HG03060 (cell line): ENCODE results near the gene UGT1A8.
"Not testable (repeated sequence)": the region's sequence is repeated elsewhere in the genome, so short reads cannot be mapped to it uniquely, and the experiment has no call there.

Experiments
- ATAC-seq: cut with Tn5 transposase; IDR thresholded peaks from one replicate; pipeline ENCODE4 v1.9.1; 2021; ENCODE audit warnings: low read depth, moderate number of reproducible peaks; ENCODE audit not compliant: unreplicated experiment

UGT1A8 gene

DNA sequence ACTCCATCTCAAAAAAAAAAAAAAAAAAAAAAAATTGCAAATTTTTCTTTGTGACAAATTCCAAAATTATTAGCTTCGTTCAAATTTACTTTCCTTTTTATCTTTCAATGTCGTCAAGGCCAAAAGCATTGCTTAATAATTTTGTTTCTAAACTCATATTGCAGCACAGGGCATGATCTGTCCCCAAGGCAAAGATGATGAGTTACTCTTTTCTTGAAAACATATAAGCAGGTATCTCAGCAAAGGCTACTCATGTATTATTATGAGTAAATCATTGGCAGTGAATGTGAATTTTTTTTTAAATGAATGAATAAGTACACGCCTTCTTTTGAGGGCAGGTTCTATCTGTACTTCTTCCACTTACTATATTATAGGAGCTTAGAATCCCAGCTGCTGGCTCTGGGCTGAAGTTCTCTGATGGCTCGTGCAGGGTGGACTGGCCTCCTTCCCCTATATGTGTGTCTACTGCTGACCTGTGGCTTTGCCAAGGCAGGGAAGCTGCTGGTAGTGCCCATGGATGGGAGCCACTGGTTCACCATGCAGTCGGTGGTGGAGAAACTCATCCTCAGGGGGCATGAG, 64.2 kb downstream of the UGT1A8 start, which contains the start of gene UGT1A7:
UGT1A7 (plus strand) TSS at position 381 of the 579 bp plus-strand sequence; CDS start at position 418, 37 bp downstream.
- no peak for ATAC-seq

DNA sequence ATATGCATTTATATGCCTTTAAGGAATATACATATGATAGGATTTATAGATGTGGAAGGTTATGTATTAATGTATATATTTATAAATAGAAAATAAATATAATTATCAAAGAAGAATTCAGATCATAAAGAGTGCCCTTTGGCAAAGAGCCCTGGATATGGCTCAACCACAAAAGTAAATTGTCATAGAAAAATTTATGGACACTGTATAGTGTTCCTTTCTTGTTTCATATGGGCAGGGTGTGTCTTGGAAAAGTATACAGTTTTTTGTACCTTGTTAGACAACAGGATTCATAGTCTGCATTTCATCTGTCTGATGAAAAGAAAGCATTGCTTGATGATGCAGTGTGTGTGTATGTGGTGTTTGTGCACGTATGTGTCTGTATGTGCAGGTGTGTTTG, 67.2 kb downstream of the UGT1A8 start:
- ATAC-seq = no peak

DNA sequence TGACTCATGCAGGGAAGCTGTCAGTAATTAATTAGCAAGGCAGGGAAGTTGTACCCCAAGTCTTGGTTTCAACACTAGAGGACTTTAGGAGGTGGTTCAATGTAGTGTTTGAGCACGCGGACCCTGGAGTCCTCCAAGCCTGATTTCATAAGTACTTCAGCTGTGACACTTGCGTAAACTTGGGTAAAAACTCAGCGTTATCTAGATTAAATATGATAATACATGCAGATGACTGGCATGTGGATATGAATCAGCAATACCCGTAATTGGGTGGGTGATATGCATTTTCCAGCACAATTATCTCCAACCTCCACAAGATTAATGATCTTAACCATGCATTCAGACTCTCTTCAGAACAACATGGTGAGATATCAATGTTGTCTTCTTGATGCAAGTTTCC, 69.5 kb downstream of the UGT1A8 start:
- no peak for ATAC-seq

DNA sequence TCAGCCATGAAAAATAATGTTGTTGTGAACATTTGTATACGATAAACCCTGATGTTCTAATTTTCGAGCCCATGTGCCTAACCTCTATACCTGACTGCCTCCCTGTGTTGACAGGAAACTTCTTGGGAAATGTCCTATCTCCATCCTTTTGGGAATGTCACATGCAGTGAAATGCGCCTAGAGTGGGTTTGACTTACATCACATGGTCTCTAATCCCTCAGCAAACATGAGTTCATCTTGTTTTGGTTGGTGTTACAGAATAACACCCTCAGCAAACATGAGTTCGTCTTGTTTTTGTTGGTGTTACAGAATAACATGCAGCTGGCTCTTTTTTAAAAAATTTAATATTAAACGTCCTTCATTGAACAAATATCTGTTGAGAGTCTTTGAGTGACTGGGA, 70.9 kb downstream of the UGT1A8 start:
- no peak for ATAC-seq

DNA sequence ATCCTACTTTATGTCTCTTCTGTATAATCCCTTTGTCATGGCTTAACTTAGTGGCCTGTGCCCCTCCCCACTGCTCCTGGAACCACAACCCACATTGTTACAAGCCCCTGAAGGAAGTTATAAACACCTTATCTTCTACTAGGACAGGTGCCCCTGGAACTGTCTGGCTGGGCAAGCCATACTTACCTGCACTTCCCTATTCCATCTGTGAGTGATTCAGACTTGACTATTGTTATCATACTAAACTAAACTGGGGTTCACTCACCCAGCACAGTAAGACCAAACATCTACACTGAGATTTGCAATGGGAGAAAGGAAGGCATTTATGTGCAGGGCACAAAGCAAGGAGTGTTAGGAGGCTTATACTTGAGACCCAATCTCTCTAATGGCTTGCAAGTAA, 71.6 kb downstream of the UGT1A8 start:
- ATAC-seq = no peak

DNA sequence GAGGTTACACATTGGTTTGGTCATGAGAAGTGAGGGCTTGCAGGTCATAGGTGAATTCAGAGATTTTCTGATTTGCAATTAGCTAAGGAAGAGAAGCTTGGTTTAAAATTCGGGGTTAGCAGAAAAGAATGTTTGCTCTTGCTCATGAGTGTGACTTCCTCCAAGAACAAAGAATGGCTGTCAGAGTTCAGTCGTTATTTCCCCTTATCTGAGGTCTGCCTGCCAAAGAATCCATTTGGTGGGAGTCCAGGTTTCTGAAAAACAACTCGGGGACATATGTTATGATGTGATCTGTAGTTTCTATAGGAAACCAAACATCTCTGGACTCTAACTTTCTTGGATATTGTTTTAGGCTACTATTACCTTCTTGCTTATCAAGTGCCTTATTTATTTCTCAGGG, 72.1 kb downstream of the UGT1A8 start:
- ATAC-seq = no peak

DNA sequence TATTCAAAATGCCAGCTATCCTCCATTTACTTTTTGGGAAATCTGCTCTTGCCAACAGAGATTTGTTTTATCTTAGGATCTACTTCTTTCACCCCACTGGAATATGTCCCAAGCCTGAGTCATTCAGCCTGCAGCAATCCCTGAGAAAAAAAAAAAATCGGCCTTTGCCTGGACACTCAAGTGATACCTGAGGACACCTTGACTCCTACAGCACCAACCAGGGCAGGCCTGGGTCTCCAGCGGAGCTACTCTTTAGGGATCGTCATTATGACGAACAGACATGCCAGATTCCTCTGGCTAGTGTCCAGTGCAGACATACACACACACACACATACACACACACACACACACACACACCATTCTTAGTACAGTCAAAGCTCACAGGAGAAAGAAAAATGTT, 73.0 kb downstream of the UGT1A8 start:
- no peak for ATAC-seq

DNA sequence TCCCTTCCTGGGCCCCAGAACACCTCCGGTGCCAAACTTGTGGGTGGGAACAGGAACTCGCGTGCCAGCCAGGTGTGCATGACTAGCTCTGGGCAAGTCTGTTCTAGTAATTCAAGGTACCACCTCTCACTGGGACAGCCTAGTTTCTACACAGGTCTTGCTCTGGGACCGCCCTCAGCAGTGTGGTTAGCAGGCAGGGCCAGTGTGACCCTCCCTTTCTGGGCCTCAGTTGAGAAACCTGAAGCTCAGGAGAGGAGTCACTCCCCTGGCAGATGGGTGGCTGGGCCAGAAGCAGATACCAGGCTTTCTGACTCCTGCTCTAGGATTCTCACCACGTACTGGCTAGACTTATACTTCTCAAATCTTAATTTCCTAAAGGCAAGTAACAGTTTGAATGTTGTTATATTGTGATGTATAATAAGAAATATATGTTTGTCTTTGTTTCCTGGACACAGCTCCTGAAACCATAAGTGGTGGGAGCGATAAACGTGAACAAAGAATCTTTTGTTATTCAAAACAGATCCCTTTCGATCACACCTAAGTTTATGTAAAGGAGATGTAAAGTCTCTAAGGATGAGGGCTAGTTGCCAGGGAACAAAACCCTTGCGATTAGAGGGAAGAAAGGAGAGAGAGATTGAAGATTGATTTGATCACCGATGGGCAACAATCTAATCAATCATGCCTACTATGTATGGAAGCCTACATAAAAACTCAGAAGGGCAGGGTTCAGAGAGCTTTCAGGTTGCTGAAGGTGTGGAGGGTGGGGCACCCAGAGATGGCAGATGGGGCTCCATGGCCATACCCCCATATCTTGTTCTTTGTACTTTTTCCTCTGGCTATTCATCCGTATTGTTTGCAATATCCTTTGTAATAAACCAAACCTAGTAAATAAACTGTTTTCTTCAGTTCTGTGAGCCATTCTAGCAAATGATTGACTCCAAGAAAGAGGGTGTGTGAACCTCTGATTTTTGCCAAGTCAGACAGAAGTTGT, 74.3 kb downstream of the UGT1A8 start:
- no peak for ATAC-seq

DNA sequence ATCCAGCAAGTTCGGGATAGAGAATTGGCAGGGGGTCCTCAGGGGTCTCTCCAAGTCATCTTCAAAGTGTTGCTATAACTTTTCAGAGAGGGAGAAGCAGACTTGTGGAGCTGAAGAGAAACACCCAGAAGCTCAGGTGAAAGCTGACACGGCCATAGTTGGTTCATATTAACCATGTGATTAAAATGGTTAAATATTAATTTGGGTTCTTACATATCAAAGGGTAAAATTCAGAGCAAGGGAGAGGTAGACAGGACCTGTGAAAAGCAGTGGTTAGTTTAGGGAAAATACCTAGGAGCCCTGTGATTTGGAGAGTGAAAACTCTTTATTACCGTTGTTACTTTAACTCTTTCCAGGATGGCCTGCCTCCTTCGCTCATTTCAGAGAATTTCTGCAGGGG, 75.2 kb downstream of the UGT1A8 start, which contains the start of gene UGT1A6:
UGT1A6 (plus strand) TSS at position 243 of the 400 bp plus-strand sequence; CDS start at position 358, 115 bp downstream.
- ATAC-seq = no peak

DNA sequence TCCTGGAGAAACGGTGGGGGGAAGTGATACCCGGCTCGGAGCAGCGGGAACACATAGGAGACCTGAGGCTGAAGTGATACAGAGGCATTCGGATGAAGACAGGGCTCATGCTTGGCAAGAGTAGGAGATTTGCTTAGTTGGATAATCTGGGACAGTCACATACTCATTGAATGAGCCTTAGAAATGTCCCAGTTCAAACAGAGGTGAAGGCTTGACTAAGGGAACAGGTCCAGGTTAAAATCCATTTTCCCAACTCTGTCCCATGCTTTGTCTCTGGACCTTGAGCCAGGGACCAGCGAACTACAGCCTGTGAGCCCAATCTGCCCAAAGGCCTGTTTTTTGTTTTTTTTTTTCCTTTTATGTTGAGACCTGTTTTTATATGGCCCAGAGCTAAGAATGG, 76.5 kb downstream of the UGT1A8 start:
- no peak for ATAC-seq

DNA sequence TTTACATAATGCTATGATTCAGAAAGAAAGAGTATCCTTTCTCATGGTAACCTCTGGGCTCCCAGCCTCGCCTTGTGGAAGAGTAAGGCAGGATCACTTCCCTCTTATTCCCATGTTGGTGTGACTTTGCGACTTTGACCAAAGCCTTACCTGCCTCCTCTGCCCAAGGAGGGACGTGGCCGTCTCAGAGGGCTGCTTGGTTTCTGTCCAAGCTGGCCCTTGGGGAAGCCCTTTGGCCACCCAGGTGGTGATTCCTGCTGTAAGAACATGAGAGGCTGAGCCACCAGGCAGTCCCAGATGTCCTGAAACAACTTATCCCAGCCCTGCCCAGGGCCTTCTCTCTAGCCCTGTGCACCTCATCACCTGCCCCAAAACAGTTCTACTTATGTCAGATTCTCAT, 81.3 kb downstream of the UGT1A8 start:
- no peak for ATAC-seq

DNA sequence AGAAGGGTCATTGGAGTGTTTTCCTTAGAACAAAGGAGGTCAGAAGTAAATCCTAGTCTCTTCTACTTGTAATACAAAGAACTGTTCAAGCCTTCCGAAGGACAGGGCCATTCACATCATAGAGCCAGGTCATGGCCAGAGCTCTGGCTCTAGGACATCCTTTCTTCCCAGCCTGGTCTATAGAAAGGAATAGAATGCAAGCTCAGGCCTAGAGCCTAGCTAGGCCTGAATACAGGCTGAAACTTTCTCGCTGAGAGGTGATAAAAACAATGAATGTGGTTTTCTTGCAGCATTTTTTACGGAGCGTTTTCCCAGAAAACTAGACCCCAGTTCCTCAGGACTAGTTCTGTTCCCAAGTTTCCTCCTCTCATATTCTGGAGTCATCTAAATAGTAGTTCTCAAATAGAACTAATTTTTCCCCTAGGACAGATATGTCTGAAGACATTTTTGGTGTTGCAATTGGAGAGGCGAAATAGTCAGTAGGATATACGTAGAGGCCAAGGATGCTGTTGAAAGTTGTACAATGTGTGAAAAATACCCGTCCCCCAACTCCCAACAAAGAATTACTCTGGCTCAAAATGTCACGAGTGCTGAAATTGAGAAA, 82.1 kb downstream of the UGT1A8 start:
- ATAC-seq = no peak

DNA sequence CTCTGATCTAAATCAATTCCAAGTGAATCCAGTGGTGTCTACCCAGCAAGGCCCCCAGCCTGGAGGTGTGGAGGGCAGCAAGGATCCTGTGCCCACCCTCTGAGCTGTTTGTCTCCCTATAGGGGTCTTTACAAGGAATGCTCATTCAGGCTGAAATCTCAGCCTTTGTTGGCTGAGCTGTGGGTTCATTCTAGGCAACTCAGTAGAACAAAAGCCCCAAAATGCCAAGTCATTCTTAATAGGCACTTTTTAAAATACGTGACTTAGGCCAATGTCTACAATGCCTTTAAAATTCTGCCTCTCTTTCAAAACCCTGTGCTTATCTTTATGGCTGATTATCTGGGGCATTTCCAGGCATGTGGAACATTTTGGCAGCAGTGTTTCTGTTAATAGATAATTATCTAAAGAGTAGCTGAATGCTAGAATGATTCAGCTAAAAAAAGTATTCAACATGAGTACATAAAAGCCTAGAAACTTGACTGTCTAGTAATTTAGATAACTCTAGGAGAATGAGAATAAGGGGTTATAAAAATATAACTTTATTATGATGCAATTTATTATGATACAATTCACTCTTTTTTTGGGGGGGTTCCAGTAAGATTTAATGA, 82.7 kb downstream of the UGT1A8 start:
- ATAC-seq = no peak

DNA sequence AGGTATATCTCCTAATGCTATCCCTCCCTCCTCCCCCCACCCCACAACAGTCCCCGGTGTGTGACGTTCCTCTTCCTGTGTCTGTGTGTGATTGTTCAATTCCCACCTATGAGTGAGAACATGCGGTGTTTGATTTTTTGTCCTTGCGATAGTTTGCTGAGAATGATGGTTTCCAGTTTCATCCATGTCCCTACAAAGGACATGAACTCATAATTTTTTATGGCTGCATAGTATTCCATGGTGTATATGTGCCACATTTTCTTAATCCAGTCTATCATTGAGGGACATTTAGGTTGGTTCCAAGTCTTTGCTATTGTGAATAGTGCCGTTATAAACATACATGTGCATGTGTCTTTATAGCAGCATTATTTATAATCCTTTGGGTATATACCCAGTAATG, 83.4 kb downstream of the UGT1A8 start:
- not testable (repeated sequence) for ATAC-seq

DNA sequence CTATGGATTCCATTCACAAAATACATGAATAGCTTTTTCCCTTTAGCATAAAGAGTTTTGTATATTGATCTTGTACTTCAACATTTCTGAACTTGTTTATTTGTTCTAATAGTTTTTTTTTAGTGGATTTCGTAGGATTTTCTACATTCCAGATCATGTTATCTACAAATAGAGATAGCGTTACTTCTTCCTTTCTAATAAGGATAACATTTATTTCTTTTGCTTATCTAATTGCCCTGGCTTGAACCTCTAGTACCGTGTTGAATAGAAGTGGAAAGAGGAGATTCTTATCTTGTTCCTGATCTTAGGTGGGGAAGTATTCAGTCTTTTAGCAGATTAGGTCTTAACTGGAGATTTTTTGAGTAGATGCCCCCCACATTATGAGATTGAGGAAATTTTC, 84.8 kb downstream of the UGT1A8 start:
- ATAC-seq = no peak

DNA sequence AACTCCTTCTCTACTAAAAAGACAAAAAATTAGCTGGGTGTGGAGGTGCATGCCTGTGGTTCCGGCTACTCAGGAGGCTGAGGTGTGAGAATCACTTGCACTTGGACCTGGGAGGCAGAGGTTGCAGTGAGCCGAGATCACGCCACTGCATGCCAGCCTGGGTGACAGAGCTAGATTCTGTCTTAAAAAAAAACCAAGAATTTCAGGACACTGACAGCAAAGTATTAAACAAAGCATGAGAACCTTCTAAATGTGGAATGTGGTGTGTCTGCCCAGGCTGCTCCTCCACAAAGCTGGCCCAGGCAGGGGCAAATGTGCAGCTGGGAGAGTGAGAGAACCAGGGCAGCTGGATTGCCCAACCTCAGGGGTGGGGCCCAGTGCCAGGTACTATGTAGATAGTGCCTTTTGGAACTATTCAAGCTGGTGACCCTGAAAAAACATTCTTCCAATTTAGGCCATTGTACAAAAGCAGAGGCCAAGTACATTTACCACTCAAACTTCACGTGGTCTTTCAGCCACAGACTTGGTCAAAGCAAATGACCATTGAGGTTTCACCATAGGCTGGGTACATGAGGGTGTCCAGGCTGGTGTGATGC, 88.6 kb downstream of the UGT1A8 start:
- ATAC-seq = no peak

DNA sequence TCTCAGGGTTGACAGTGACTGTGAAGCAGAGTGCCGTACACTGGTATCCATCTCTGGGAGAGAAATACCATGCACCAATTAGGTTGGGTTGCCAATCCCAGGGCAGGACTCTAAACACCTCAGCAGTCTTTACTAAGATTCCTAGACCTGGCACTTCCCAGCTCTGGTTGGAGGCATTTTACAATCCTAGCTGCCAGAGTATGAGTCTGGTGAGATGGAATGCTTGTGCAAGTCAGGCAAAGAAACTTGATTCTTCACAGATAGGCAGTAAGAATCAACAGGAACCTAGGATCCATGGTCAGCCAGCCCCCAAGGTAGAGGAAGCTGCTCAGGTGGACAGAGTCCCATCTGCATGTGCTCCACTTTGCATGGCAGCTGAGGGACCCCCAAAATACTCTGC, 89.3 kb downstream of the UGT1A8 start:
- no peak for ATAC-seq

DNA sequence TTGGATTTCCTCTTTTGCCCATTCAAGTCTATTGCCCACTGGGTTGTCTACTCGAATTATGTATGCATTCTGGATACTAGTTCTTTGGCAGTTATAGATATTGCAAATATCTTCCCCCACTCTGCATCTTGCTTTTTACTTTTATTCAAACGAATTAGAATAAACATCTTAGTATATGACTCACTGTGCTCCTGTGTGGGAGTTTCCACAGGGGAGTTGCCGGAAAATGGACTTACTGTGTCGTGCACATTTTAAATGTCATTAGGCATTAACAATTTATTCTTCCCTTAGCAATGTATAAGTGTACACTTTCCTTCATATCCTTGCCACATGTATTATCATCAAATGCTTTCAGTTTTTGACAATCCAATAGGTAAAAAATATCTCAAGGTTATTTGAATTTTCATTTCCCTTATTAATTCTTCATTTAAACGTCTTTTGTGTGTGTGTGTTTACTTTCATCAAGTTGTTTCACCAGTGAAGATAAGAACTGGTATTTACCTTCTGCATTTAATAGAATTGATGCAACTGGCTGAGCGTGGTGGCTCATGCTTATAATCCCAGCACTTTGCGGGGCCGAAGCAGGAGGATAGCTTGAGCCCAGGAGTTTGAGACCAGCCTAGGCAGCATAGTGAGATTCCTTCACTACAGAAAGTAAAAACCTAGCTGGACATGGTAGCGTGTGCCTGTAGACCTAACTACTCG, 90.7 kb downstream of the UGT1A8 start:
- ATAC-seq = no peak

DNA sequence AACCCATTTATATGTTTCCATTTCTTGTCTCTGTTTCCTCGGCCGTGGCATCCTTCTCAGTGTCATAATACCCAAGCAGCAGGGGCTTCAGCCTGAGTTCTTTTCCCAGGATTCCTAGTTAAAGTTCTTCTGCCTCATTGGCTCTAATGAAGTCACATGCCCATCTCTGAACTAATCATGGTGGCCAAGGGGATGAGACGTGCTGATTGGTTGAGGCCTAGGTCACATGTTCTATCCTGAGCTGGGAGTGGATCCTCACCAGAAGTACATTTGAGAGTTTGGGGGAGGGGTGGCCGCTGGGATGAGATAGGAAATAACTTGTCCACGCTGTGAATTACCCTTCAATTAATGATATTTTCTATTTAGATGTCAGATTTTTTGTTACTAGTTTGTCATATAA, 91.5 kb downstream of the UGT1A8 start:
- no peak for ATAC-seq
